Skeletal muscle tissue (tissue), 4 donors: ENCODE data around the gene NEK9. TPM values are rescaled to one million over a fixed set of nuclear protein-coding genes. Genes with fewer than 3 reads are reported as not detected.
"Not testable (repeated sequence)": the region's sequence is repeated elsewhere in the genome, so short reads cannot be mapped to it uniquely, and the experiment has no call there.

ENCODE experiments used
- H3K27ac ChIP-seq: one replicate; pipeline ENCODE4 v1.7.0; 2013; ENCODE audit warnings: mild to moderate bottlenecking, low read depth, low read length, inconsistent platforms
- H3K27me3 ChIP-seq, 3 donors: one replicate each; pipeline ENCODE4 v1.7.0; 2013; ENCODE audit warnings: low read length in 3 of 3; ENCODE audit not compliant: control insufficient read depth in 3 of 3, insufficient read depth in 3 of 3
- H3K36me3 ChIP-seq, 3 donors: one replicate each; pipeline ENCODE4 v1.7.0; 2013; ENCODE audit warnings: low read length in 3 of 3; ENCODE audit not compliant: control insufficient read depth in 3 of 3, insufficient read depth in 3 of 3
- H3K4me1 ChIP-seq, 3 donors: one replicate each; pipeline ENCODE4 v1.7.0; 2013; ENCODE audit warnings: low read length in 3 of 3, mild to moderate bottlenecking in 3 of 3; ENCODE audit not compliant: control insufficient read depth in 3 of 3, insufficient read depth in 3 of 3
- H3K4me3 ChIP-seq, 3 donors: one replicate each; pipeline ENCODE4 v1.7.0; 2013; ENCODE audit warnings: low read length in 3 of 3
- H3K9ac ChIP-seq, 3 donors: one replicate each; pipeline ENCODE4 v1.7.0; 2013; ENCODE audit warnings: low read length in 3 of 3, mild to moderate bottlenecking in 3 of 3, moderate library complexity in 2 of 3, low read depth in 1 of 3
- H3K9me3 ChIP-seq, 3 donors: one replicate each; pipeline ENCODE4 v1.7.0; 2013; ENCODE audit warnings: low read length in 3 of 3; ENCODE audit not compliant: control insufficient read depth in 3 of 3
- total RNA-seq: library from RNA; depleted of rRNA; stranded (reverse); fragments of >200 nt; gene quantifications from one replicate; pipeline ENCODE4 v1.2.3, GENCODE V29; 2014
- donor health status: Osteomylitis.

NEK9 gene
- total RNA-seq, 1 donor from 2014 or later, result 59.0 TPM

GRCh38 chr14:75163677-75164076, 36.8 kb upstream of the NEK9 start:
- peaks cover 18 to 27% (median 19%) of the 10 kb centered on the region in 3 donors for H3K4me1 ChIP-seq
- no peak overlapping the region for H3K27ac ChIP-seq
- H3K27me3 ChIP-seq, result no peaks in the 10 kb centered on the region
- H3K9me3 ChIP-seq, result no peaks in the 10 kb centered on the region
- no peaks in the 10 kb centered on the region for H3K36me3 ChIP-seq
- no peak overlapping the region for H3K9ac ChIP-seq
- H3K4me3 ChIP-seq, result no peak overlapping the region

- H3K4me1 ChIP-seq, result peaks cover 18 to 27% (median 19%) of the 10 kb centered on the region in 3 donors
- H3K36me3 ChIP-seq, result no peaks in the 10 kb centered on the region
- H3K27me3 ChIP-seq, result no peaks in the 10 kb centered on the region
- no peaks in the 10 kb centered on the region for H3K9me3 ChIP-seq
- H3K4me3 ChIP-seq, result no peak overlapping the region
- H3K9ac ChIP-seq, result no peak overlapping the region
- no peak overlapping the region for H3K27ac ChIP-seq
These were observed 35.8 kb upstream of the NEK9 start for GRCh38 chr14:75162631-75163030.

- no peak overlapping the region for H3K4me3 ChIP-seq
- no peaks in the 10 kb centered on the region for H3K36me3 ChIP-seq
- H3K9ac ChIP-seq, result no peak overlapping the region
- no peaks in the 10 kb centered on the region for H3K9me3 ChIP-seq
- H3K27me3 ChIP-seq, result no peaks in the 10 kb centered on the region
- no peak overlapping the region for H3K27ac ChIP-seq
- H3K4me1 ChIP-seq, result peaks cover 9 to 14% (median 11%) of the 10 kb centered on the region in 3 donors
These were observed 32.2 kb upstream of the NEK9 start for GRCh38 chr14:75158843-75159614.

GRCh38 chr14:75156901-75157300, 30.1 kb upstream of the NEK9 start:
- Histone ChIP-seq H3K9ac (no peak overlapping the region), H3K27me3 (no peaks in the 10 kb centered on the region), H3K36me3 (no peaks in the 10 kb centered on the region), H3K9me3 (no peaks in the 10 kb centered on the region), H3K4me1 (peaks cover 9 to 14% (median 11%) of the 10 kb centered on the region in 3 donors), H3K27ac (no peak overlapping the region), H3K4me3 (no peak overlapping the region)

GRCh38 chr14:75156111-75156510, 29.3 kb upstream of the NEK9 start:
- Histone ChIP-seq H3K4me1 (peaks cover 9 to 10% (median 10%) of the 10 kb centered on the region in 3 donors), H3K27me3 (no peaks in the 10 kb centered on the region), H3K9ac (no peak overlapping the region), H3K27ac (no peak overlapping the region), H3K36me3 (peaks cover 0 to 2% (median 0%) of the 10 kb centered on the region in 3 donors), H3K4me3 (no peak overlapping the region), H3K9me3 (no peaks in the 10 kb centered on the region)

GRCh38 chr14:75155169-75155568, 28.3 kb upstream of the NEK9 start:
- H3K9ac ChIP-seq, result no peak overlapping the region
- H3K9me3 ChIP-seq, result no peaks in the 10 kb centered on the region
- no peaks in the 10 kb centered on the region for H3K27me3 ChIP-seq
- H3K4me1 ChIP-seq, result peaks cover 6 to 10% (median 7%) of the 10 kb centered on the region in 3 donors
- H3K4me3 ChIP-seq, result no peak overlapping the region
- H3K36me3 ChIP-seq, result peaks cover 0 to 3% (median 3%) of the 10 kb centered on the region in 3 donors
- H3K27ac ChIP-seq, result no peak overlapping the region

- H3K4me1 ChIP-seq, result peaks cover 8 to 14% (median 8%) of the 10 kb centered on the region in 3 donors
- H3K9me3 ChIP-seq, result no peaks in the 10 kb centered on the region
- peaks cover 0 to 9% (median 3%) of the 10 kb centered on the region in 3 donors for H3K36me3 ChIP-seq
- H3K9ac ChIP-seq, result no peak overlapping the region
- no peak overlapping the region for H3K4me3 ChIP-seq
- H3K27ac ChIP-seq, result no peak overlapping the region
- no peaks in the 10 kb centered on the region for H3K27me3 ChIP-seq
These were observed 26.4 kb upstream of the NEK9 start for GRCh38 chr14:75153295-75153694.

- Histone ChIP-seq H3K9ac (no peak overlapping the region), H3K9me3 (no peaks in the 10 kb centered on the region), H3K4me1 (peaks cover 9 to 24% (median 13%) of the 10 kb centered on the region in 3 donors), H3K36me3 (peaks cover 0 to 9% (median 3%) of the 10 kb centered on the region in 3 donors), H3K27ac (no peak overlapping the region), H3K27me3 (no peaks in the 10 kb centered on the region), H3K4me3 (no peak overlapping the region)
These were observed 25.0 kb upstream of the NEK9 start for GRCh38 chr14:75151851-75152250.

GRCh38 chr14:75150637-75151036, 23.8 kb upstream of the NEK9 start:
- not testable (repeated sequence) for H3K9ac ChIP-seq, H3K27ac ChIP-seq, H3K4me3 ChIP-seq, H3K27me3 ChIP-seq, H3K9me3 ChIP-seq
- Histone ChIP-seq H3K36me3 (peaks cover 0 to 11% (median 9%) of the 10 kb centered on the region in 3 donors), H3K4me1 (peaks cover 9 to 24% (median 13%) of the 10 kb centered on the region in 3 donors)

- H3K36me3 ChIP-seq, result peaks cover 0 to 11% (median 9%) of the 10 kb centered on the region in 3 donors
- no peaks in the 10 kb centered on the region for H3K9me3 ChIP-seq
- H3K4me3 ChIP-seq, result no peak overlapping the region
- peaks cover 9 to 24% (median 13%) of the 10 kb centered on the region in 3 donors for H3K4me1 ChIP-seq
- H3K27me3 ChIP-seq, result no peaks in the 10 kb centered on the region
- no peak overlapping the region for H3K9ac ChIP-seq
- no peak overlapping the region for H3K27ac ChIP-seq
These were observed 23.3 kb upstream of the NEK9 start for GRCh38 chr14:75150150-75150549.
